HepG2 (cell line): ENCODE results near the gene PLLP. TPM values are rescaled to one million over a fixed set of nuclear protein-coding genes. Genes with fewer than 3 reads are reported as not detected.

Source experiments
- CBX1 ChIP-seq: IDR thresholded peaks from one replicate; pipeline ENCODE4 v1.6.1; 2016; ENCODE audit warnings: antibody characterized with exemption, low read depth
- CBX2 ChIP-seq, 2 experiments: fragments of 200-600 bp in 1 of 2; sonication (generic); formaldehyde crosslinking in 1 of 2; IDR thresholded peaks; 2 replicates each; pipeline versions ENCODE4 v1.7.0 to v1.8.1; 2018 to 2022; ENCODE audit warnings: low read depth in 2 of 2, low read length in 1 of 2, mild to moderate bottlenecking in 1 of 2, missing genetic modification reagents in 1 of 2
- CBX5 ChIP-seq: sonication (generic); formaldehyde crosslinking; IDR thresholded peaks from 2 replicates; pipeline ENCODE4 v1.4.0; 2020; ENCODE audit warnings: missing genetic modification reagents, borderline replicate concordance
- CC2D1A ChIP-seq: sonication (generic); formaldehyde crosslinking; IDR thresholded peaks from 2 replicates; pipeline ENCODE4 v1.8.1; 2023; ENCODE audit warnings: mild to moderate bottlenecking, missing genetic modification reagents
- CREB1 ChIP-seq, 2 experiments: fragments of 450-650 bp in 1 of 2; IDR thresholded peaks; 2 replicates each; pipeline ENCODE4 v1.6.1; 2016 to 2017; ENCODE audit warnings: control low read depth in 1 of 2, mild to moderate bottlenecking in 1 of 2, missing compliant biosample characterization in 1 of 2, missing genetic modification characterization in 1 of 2
- FOXK2 ChIP-seq: fragments of 450-650 bp; IDR thresholded peaks from 2 replicates; pipeline ENCODE4 v1.6.1; 2016
- HNF1B ChIP-seq: sonication (generic); formaldehyde crosslinking; IDR thresholded peaks from 2 replicates; pipeline ENCODE4 v1.5.1; 2020; ENCODE audit warnings: mild to moderate bottlenecking, moderate library complexity, missing genetic modification reagents
- MBD4 ChIP-seq: IDR thresholded peaks from 2 replicates; pipeline ENCODE4 v1.6.1; 2012; ENCODE audit warnings: low read length, inconsistent platforms, borderline replicate concordance
- MXD1 ChIP-seq: sonication (generic); formaldehyde crosslinking; IDR thresholded peaks from 2 replicates; pipeline ENCODE4 v1.4.0; 2020; ENCODE audit warnings: mild to moderate bottlenecking, missing genetic modification reagents
- NKX3-1 ChIP-seq: sonication (generic); formaldehyde crosslinking; IDR thresholded peaks from 2 replicates; pipeline ENCODE4 v1.5.0; 2020; ENCODE audit warnings: missing genetic modification reagents
- SP1 ChIP-seq, 2 experiments: fragments of 450-650 bp in 1 of 2; sonication (generic) in 1 of 2; formaldehyde crosslinking in 1 of 2; IDR thresholded peaks; 2 replicates each; pipeline versions ENCODE4 v1.4.0 to v1.6.1; 2016 to 2020; ENCODE audit warnings: missing genetic modification reagents in 1 of 2
- ZFP90 ChIP-seq: sonication (generic); formaldehyde crosslinking; IDR thresholded peaks from 2 replicates; pipeline ENCODE4 v1.8.0; 2022; ENCODE audit warnings: missing genetic modification reagents, mild to moderate bottlenecking, inconsistent platforms, borderline replicate concordance
- ZGPAT ChIP-seq: IDR thresholded peaks from 2 replicates; pipeline ENCODE4 v1.6.1; 2016; ENCODE audit warnings: mild to moderate bottlenecking
- ZNF256 ChIP-seq: sonication (generic); formaldehyde crosslinking; conservative IDR thresholded peaks from 2 replicates; pipeline ENCODE4 v1.4.0; 2020; ENCODE audit warnings: missing genetic modification reagents
- ZNF552 ChIP-seq: sonication (generic); formaldehyde crosslinking; IDR thresholded peaks from 2 replicates; pipeline ENCODE4 v1.9.0; 2022; ENCODE audit warnings: missing genetic modification reagents, mild to moderate bottlenecking, borderline replicate concordance
- ZNF710 ChIP-seq: sonication (generic); formaldehyde crosslinking; IDR thresholded peaks from 2 replicates; pipeline ENCODE4 v1.5.0; 2020; ENCODE audit warnings: mild to moderate bottlenecking, missing genetic modification reagents, borderline replicate concordance
- ZNF850 ChIP-seq: sonication (generic); formaldehyde crosslinking; conservative IDR thresholded peaks from 2 replicates; pipeline ENCODE4 v1.9.0; 2021; ENCODE audit warnings: mild to moderate bottlenecking, missing genetic modification reagents
- polyA plus RNA-seq, 8 experiments: library from polyadenylated mRNA; depleted of rRNA in 3 of 8; stranded (reverse) in 7 of 8; unstranded in 1 of 8; fragments of >200 nt; fragmentation: Illumina TruSeq in 4 of 8; extraction: Trizol in 4 of 8; gene quantifications; 2 replicates each; pipeline versions ENCODE4 v1.2.1 to v1.2.3, GENCODE V29; 2011 to 2016; ENCODE audit warnings: low read depth in 4 of 8, missing spikeins in 1 of 8, mixed read lengths in 1 of 8; ENCODE audit not compliant: insufficient read depth in 1 of 8
- total RNA-seq, 5 experiments: library from RNA; depleted of rRNA; stranded (reverse); fragments of >200 nt; fragmentation: Illumina TruSeq; extraction: Trizol; gene quantifications; 2 replicates each; pipeline ENCODE4 v1.2.3, GENCODE V29; 2016; ENCODE audit warnings: low read depth in 1 of 5
- TF ChIP-seq, protein P1 (sequence below): sonication (generic); formaldehyde crosslinking; IDR thresholded peaks from 2 replicates; pipeline ENCODE4 v1.4.0; 2020; ENCODE audit warnings: missing genetic modification reagents, borderline replicate concordance
- TF ChIP-seq, protein P2 (sequence below): IDR thresholded peaks from 2 replicates; pipeline ENCODE4 v1.6.1; 2016; ENCODE audit warnings: missing compliant biosample characterization, missing genetic modification reagents, borderline replicate concordance
- TF ChIP-seq, protein P3 (sequence below): sonication (generic); formaldehyde crosslinking; IDR thresholded peaks from 2 replicates; pipeline ENCODE4 v1.4.0; 2020; ENCODE audit warnings: missing genetic modification reagents

PLLP gene
- total and polyA plus RNA-seq, 2 of the 13 experiments (the other 11 are each of a cell fraction or from before 2014, with no cell fraction given): 60.6 to 127 TPM

DNA sequence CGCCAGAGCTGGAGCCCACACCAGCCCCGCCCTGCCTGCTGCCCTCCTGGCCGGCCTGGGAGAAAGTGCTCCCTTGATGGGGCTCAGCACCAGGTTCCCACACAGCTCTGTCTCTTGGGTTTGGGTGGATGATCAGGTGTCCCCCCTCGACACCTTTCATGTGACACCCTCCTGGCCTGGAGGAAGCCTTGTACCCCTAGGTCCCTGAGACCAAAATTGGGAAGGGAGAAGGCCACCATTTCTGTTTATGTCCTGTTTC lies 19.4 kb upstream of the PLLP start (continued):
- TF ChIP-seq ZNF552 (no peak), CBX2 (IDR thresholded peaks at IDR 0.05; ENCODE audit: low read depth, low read length) (no peak), CBX2 (CRISPR knock-in tag; IDR thresholded peaks at IDR 0.05; ENCODE audit: low read depth) (no peak), CBX5 (CRISPR knock-in tag) (no peak), MBD4 (no peak), SP1 (IDR thresholded peaks at IDR 0.05) (no peak), SP1 (CRISPR knock-in tag; IDR thresholded peaks at IDR 0.05) (no peak), CBX1 (no peak), ZNF710 (0 out of 2 replicates have a peak, but pooled peaks have one; percentile 11), ZGPAT (CRISPR knock-in tag) (no peak), ZFP90 (CRISPR knock-in tag) (no peak), CREB1 (IDR thresholded peaks at IDR 0.05) (no peak), CREB1 (CRISPR knock-in tag; IDR thresholded peaks at IDR 0.05) (no peak), HNF1B (CRISPR knock-in tag) (no peak), FOXK2 (no peak), MXD1 (peak; percentile 49; the same call in 1 of the 2 replicates), ZNF256 (CRISPR knock-in tag) (0 out of 2 replicates have a peak, but pooled peaks have one; percentile 34), CC2D1A (CRISPR knock-in tag) (no peak), ZNF850 (CRISPR knock-in tag) (no peak), NKX3-1 (CRISPR knock-in tag) (0 out of 2 replicates have a peak, but pooled peaks have one; percentile 5)
- TF ChIP-seq, protein P1, sequence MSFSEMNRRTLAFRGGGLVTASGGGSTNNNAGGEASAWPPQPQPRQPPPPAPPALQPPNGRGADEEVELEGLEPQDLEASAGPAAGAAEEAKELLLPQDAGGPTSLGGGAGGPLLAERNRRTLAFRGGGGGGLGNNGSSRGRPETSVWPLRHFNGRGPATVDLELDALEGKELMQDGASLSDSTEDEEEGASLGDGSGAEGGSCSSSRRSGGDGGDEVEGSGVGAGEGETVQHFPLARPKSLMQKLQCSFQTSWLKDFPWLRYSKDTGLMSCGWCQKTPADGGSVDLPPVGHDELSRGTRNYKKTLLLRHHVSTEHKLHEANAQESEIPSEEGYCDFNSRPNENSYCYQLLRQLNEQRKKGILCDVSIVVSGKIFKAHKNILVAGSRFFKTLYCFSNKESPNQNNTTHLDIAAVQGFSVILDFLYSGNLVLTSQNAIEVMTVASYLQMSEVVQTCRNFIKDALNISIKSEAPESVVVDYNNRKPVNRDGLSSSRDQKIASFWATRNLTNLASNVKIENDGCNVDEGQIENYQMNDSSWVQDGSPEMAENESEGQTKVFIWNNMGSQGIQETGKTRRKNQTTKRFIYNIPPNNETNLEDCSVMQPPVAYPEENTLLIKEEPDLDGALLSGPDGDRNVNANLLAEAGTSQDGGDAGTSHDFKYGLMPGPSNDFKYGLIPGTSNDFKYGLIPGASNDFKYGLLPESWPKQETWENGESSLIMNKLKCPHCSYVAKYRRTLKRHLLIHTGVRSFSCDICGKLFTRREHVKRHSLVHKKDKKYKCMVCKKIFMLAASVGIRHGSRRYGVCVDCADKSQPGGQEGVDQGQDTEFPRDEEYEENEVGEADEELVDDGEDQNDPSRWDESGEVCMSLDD (CRISPR knock-in tag): 0 out of 2 replicates have a peak, but pooled peaks have one; percentile 11
- TF ChIP-seq, protein P2, sequence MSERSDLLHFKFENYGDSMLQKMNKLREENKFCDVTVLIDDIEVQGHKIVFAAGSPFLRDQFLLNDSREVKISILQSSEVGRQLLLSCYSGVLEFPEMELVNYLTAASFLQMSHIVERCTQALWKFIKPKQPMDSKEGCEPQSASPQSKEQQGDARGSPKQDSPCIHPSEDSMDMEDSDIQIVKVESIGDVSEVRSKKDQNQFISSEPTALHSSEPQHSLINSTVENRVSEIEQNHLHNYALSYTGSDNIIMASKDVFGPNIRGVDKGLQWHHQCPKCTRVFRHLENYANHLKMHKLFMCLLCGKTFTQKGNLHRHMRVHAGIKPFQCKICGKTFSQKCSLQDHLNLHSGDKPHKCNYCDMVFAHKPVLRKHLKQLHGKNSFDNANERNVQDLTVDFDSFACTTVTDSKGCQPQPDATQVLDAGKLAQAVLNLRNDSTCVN (CRISPR knock-in tag): no peak
- TF ChIP-seq, protein P3, sequence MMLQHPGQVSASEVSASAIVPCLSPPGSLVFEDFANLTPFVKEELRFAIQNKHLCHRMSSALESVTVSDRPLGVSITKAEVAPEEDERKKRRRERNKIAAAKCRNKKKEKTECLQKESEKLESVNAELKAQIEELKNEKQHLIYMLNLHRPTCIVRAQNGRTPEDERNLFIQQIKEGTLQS: no peak
